SJSA1 (cell line): ENCODE results near the gene TBC1D5. TPM values are rescaled to one million over a fixed set of nuclear protein-coding genes. Genes with fewer than 3 reads are reported as not detected.

Experiments used
- DNase-seq, 2 experiments: peaks; one replicate each; pipeline ENCODE4 v3.0.0-alpha.2; 2015 to 2020; ENCODE audit warnings: low spot score in 2 of 2, low read depth in 1 of 2
- H3K27ac ChIP-seq: fragments of 250-450 bp; sonication (Bioruptor Pico); 2 replicates; pipeline ENCODE4 v1.5.1; 2020; ENCODE audit warnings: mild to moderate bottlenecking, moderate library complexity
- H3K27me3 ChIP-seq: fragments of 250-450 bp; sonication (Bioruptor Pico); replicated peaks from 2 replicates; pipeline ENCODE4 v1.5.1; 2020; ENCODE audit warnings: mild to moderate bottlenecking, moderate library complexity
- H3K36me3 ChIP-seq: fragments of 250-450 bp; sonication (Bioruptor Pico); 2 replicates; pipeline ENCODE4 v1.5.1; 2020; ENCODE audit warnings: mild to moderate bottlenecking
- H3K4me1 ChIP-seq: fragments of 250-450 bp; sonication (Bioruptor Pico); replicated peaks from 2 replicates; pipeline ENCODE4 v1.6.1; 2021; ENCODE audit warnings: mild to moderate bottlenecking
- H3K4me3 ChIP-seq: fragments of 250-450 bp; sonication (Bioruptor Pico); 2 replicates; pipeline ENCODE4 v1.5.1; 2020; ENCODE audit warnings: mild to moderate bottlenecking
- H3K9me3 ChIP-seq: fragments of 250-450 bp; sonication (Bioruptor Pico); replicated peaks from 2 replicates; pipeline ENCODE4 v1.5.1; 2020; ENCODE audit warnings: mild to moderate bottlenecking
- total RNA-seq: library from RNA; depleted of rRNA; stranded (reverse); fragments of >200 nt; shearing (Covaris generic); gene quantifications from 2 replicates; pipeline ENCODE4 v1.2.3, GENCODE V29; 2014

TBC1D5 gene
- total RNA-seq, 1 experiment from 2014 or later, result 40.8 TPM

DNA sequence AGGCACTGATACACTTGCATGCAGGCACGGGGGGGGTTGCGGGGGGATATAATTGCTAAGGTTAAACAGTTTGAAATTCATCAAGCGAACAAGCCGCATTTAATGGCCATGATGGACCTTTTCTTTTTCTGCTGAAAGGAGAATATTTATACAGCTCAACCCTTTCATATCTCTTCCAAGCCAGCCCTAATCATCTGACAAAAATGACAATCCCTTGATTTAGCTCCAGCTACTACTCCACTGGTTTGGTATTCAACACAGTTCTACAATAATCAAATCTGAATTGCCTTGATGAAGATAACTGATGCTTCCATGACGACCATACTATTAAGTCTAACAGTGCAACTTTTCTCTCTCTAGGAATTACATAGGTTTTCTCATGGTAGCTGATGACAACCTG, 482.7 kb downstream of the TBC1D5 start:
- DNase-seq, result no peak
- H3K4me3 ChIP-seq, result no peak overlapping the region
- no peaks in the 10 kb centered on the region for H3K9me3 ChIP-seq
- no peaks in the 10 kb centered on the region for H3K27me3 ChIP-seq
- H3K36me3 ChIP-seq, result no peaks in the 10 kb centered on the region
- H3K27ac ChIP-seq, result no peak overlapping the region
- no peaks in the 10 kb centered on the region for H3K4me1 ChIP-seq

DNA sequence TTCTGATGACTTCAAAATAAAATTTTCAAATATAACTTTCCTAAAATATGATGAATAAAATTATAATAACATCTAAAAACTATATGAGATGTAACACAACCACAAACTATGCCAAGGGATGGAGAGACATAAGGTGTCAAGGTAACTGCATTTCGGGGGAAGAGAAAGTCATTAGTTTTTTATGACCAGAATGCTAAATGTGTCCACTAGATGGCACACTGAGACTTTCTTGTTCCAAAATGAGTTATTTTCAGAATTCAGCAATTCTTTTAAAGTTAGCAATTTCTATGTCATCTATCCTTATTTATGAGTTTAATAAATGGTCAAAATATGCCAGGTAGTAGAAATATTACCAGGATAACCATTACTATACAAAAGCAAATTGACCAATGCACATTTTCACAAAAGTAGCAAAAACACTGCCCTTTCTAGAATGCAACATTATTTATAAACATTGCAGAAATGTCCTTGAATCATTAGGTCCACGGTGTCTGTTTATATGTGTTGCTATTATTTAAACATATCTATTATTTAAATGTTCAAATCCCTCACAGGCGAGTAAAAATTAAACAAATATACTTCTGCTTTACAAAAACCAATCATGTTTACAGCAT, 483.5 kb downstream of the TBC1D5 start:
- Histone ChIP-seq H3K27me3 (no peaks in the 10 kb centered on the region), H3K4me1 (no peaks in the 10 kb centered on the region), H3K9me3 (no peaks in the 10 kb centered on the region), H3K36me3 (no peaks in the 10 kb centered on the region), H3K27ac (no peak overlapping the region), H3K4me3 (no peak overlapping the region)
- peak in 1 of 2 experiments; percentile 4 for DNase-seq

DNA sequence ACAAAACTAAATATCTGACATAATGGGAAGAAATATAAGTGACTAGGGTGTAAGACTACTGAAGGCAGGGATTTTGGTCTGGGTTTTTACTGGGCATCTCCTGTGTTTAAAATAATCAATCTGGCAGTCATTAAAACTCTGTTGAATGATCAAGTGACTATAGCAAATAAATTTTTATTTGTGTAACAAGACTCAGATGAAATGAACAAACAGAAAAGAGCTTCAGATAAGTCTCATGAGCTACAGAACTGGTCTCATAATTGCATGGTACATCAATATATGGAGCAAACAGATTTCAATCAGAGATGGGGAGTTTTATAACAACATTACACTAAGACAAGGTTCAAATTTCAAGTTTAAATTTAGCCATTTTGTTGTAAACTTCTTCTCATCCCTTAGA, 485.2 kb downstream of the TBC1D5 start:
- no peak overlapping the region for H3K4me3 ChIP-seq
- no peaks in the 10 kb centered on the region for H3K27me3 ChIP-seq
- H3K9me3 ChIP-seq, result no peaks in the 10 kb centered on the region
- H3K4me1 ChIP-seq, result no peaks in the 10 kb centered on the region
- DNase-seq, result no peak
- H3K27ac ChIP-seq, result no peak overlapping the region
- H3K36me3 ChIP-seq, result no peaks in the 10 kb centered on the region

DNA sequence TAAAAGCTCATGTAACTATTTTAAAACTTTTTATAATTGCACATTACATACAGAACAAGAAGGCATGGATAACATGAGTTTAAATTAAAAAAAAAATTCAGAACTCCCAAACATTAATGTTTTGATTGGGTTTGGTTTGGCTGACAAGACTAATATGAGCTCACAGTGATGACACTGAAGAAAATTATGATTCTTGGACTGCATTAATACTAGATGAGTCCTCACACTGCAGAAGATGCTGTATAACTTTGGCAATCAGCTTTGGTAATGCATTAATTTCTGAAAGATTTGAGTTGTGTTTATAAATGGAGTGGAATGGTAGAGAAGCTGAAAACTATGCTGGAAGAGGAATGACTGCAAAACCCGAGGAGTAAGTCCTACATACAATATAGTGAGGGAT, 498.8 kb downstream of the TBC1D5 start:
- Histone ChIP-seq H3K27me3 (no peaks in the 10 kb centered on the region), H3K4me1 (no peaks in the 10 kb centered on the region), H3K4me3 (no peak overlapping the region), H3K27ac (no peak overlapping the region), H3K36me3 (no peaks in the 10 kb centered on the region), H3K9me3 (no peaks in the 10 kb centered on the region)
- no peak for DNase-seq

DNA sequence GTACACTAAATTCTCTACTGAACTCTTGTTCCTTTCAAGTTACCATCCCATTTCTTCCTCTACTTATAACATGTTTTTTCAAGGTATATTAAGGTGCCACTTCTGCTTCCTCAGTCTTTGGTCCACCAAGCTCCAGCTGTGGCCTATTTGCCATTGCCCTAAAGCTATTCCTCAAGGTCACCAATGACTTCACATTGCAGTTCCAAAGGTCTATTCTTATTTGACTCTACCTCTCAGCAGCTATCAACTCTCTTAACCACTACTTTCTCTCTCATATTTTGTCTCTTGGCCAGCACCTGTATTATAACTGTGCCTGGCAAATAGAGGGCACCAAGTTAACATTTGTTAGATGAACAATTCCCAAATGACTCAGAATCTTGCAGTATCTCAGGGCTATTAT, 503.0 kb downstream of the TBC1D5 start:
- no peak for DNase-seq

DNA sequence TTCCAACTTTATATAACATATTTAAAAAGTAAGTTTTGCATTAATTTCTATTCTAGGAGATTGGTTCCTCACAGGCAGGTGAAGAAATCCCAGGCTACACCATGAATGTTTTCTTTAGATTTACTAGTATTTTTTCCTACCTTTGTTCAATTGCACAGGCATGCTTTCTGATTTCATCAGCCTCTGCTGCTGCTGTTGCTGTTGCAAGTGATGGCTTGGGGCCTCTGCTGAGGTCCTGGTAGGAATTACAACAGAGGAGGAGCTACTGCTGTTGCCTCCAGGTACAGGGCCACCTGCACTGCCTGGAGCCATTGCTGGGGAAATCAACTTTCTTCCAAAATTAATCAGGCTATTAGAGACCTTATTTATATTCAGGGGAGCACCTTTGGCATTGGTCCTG, 504.4 kb downstream of the TBC1D5 start:
- DNase-seq, result no peak
- Histone ChIP-seq H3K4me3 (no peak overlapping the region), H3K4me1 (no peaks in the 10 kb centered on the region)

More for the DNA sequence above, 503.0 kb downstream of the TBC1D5 start:
- Histone ChIP-seq H3K4me3 (no peak overlapping the region), H3K36me3 (no peaks in the 10 kb centered on the region), H3K27me3 (no peaks in the 10 kb centered on the region), H3K27ac (no peak overlapping the region), H3K9me3 (no peaks in the 10 kb centered on the region), H3K4me1 (no peaks in the 10 kb centered on the region)

DNA sequence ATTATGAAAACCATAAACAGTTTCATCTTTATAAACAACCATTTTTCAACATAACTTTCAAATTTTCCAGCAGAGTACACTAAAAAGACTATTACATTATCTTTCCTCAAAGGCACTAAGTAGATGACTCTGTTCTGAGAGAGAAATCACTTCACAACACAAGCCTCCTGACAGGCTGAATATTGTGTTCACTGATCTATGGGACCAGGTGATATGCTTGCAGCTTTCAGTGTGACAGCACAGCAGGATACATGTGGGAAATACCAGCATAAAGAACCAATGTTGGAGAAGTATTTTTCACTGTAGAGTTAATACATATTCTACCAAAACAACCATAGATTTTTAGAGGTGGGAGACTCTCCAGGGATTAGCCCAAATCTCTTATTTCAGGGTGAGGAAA, 507.1 kb downstream of the TBC1D5 start:
- Histone ChIP-seq H3K36me3 (no peaks in the 10 kb centered on the region), H3K27me3 (no peaks in the 10 kb centered on the region), H3K4me3 (no peak overlapping the region), H3K4me1 (no peaks in the 10 kb centered on the region), H3K27ac (no peak overlapping the region), H3K9me3 (no peaks in the 10 kb centered on the region)
- no peak for DNase-seq

More for the DNA sequence above, 504.4 kb downstream of the TBC1D5 start:
- Histone ChIP-seq H3K27ac (no peak overlapping the region), H3K27me3 (no peaks in the 10 kb centered on the region), H3K36me3 (no peaks in the 10 kb centered on the region), H3K9me3 (no peaks in the 10 kb centered on the region)

DNA sequence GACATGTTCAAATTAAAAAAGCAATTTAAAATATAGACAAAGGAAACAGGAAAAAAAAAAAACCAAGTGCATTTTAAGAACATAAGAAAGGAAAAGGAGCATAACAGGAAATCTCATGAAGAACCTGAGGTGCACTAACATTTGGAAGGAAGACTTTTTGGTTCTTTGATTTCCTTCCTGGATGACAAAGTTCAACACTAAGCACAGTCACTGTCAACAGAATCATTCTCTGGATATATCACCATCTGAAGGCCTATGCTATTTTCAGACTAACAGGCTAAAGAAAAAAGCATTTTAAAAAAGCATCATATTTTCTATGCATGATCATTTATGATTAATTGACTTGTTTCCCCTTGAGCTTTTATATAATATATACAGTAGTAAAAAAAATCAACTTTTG, 508.0 kb downstream of the TBC1D5 start:
- Histone ChIP-seq H3K27ac (no peak overlapping the region), H3K36me3 (no peaks in the 10 kb centered on the region), H3K4me1 (no peaks in the 10 kb centered on the region), H3K27me3 (no peaks in the 10 kb centered on the region), H3K4me3 (no peak overlapping the region), H3K9me3 (no peaks in the 10 kb centered on the region)
- no peak for DNase-seq

DNA sequence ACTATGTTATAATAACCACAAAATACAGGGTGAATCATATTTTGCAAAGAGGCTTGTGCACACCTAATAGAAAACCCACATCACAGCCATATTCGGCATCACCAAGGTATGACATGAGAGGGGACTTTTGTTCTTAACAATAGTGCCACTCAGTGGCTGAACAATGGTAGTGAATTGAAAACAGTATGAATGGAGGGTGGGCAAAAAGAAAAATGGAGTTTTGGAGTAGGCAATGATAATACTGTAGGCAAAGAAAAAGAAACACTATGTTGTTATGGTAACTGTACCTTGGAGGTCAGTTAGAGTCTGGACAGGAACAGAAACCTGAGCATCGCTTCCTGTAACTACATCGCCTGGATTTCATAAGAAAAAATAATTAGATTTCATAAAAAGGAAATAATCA, 509.0 kb downstream of the TBC1D5 start:
- peak in 1 of 2 experiments; percentile 35 for DNase-seq
- Histone ChIP-seq H3K9me3 (no peaks in the 10 kb centered on the region), H3K27me3 (no peaks in the 10 kb centered on the region)

DNA sequence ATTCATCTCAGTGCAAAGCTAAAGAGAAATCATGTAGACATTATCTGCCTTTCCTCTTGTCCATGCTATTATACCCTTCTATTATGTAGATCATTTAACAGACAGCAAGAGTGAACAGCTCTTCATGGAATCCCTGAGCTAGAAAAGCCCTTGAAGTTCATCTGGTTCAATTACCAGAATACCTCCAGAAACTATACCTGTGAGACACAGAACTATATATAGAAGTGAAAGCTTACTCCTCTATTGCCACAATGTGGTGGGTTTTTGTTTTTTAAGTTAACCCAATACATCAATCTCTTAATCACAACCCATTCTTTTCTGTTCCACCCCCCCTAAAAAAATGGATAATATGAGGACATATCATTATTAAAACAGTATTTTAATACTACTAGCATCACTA, 510.0 kb downstream of the TBC1D5 start:
- Histone ChIP-seq H3K36me3 (no peaks in the 10 kb centered on the region), H3K4me3 (no peak overlapping the region), H3K27ac (no peak overlapping the region), H3K9me3 (no peaks in the 10 kb centered on the region), H3K27me3 (no peaks in the 10 kb centered on the region), H3K4me1 (no peaks in the 10 kb centered on the region)
- no peak for DNase-seq

More for the DNA sequence above, 509.0 kb downstream of the TBC1D5 start:
- H3K4me1 ChIP-seq, result no peaks in the 10 kb centered on the region
- H3K4me3 ChIP-seq, result no peak overlapping the region
- no peak overlapping the region for H3K27ac ChIP-seq
- H3K36me3 ChIP-seq, result no peaks in the 10 kb centered on the region

DNA sequence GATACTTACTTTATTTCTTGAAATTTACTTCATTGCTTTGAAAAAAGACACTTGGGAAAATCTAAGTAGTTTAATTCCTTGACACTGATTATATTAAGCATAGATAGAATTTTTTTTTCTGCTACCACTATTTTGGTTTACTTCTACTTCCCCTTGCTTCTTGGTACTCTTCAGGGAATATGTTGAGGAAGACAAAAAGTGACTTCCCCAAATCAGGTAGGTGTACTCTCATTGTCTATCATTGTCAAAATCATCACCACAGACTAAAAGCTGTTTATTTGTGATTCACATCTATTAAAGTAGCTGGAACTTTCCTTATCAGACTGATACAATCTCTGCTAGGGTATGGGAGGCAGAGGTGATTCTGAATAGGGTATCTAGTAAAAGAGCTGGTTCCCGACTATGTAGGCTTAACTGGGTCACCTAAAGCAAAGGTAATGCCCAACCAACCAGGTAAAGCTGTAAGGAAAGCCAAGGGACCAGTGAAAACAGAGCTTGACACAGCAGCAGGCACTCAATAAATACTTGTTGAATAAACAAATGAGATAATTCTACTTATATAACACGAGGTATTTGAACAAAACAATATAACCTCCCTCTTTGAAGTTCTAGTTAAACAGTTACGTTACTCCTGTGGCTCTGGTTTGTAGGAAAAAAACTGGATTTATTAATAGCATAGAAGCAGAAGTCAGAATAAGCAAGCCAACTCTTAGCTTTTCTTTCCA, 510.7 kb downstream of the TBC1D5 start:
- H3K27me3 ChIP-seq, result no peaks in the 10 kb centered on the region
- H3K27ac ChIP-seq, result no peak overlapping the region
- DNase-seq, result no peak
- H3K4me3 ChIP-seq, result no peak overlapping the region
- no peaks in the 10 kb centered on the region for H3K4me1 ChIP-seq
- no peaks in the 10 kb centered on the region for H3K36me3 ChIP-seq
- H3K9me3 ChIP-seq, result no peaks in the 10 kb centered on the region

DNA sequence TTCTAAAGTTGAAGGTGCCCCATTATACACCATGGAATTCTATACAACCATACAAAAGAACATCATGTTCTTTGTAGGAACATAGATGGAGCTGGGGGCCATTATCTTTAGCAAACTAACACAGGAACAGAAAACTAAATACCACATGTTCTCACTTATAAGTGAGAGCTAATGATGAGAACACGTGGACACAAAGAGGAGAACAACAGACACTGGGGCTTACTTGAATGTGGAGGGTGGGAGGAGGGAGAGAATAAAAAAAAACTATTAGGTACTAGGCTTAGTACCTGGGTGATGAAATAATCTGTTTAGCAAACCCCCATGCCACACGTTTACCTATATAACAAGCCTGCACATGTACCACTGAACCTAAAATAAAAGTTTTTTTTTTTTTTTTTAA, 515.0 kb downstream of the TBC1D5 start:
- Histone ChIP-seq H3K4me3 (no peak overlapping the region), H3K9me3 (no peaks in the 10 kb centered on the region), H3K27me3 (no peaks in the 10 kb centered on the region), H3K4me1 (no peaks in the 10 kb centered on the region), H3K36me3 (no peaks in the 10 kb centered on the region), H3K27ac (no peak overlapping the region)
- no peak for DNase-seq

DNA sequence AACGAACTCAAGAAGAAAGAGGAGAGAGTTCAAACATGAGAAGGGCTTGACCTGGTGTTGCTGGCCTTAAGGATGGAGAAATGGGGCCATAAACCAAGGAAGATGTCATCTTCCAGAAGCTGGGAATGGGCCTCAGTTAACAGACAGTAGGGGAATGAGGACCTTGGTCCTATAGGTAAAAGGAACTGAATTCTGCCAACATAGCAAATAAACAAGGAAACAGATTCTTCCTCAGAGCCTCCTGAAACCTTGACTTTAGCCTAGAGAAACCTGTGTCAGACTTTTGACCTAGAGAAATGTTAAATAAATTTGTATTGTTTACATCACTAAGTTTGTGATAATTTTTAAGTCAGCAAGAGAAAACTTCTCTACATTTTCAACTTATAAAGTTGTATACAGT, 520.9 kb downstream of the TBC1D5 start:
- no peak overlapping the region for H3K4me3 ChIP-seq
- H3K9me3 ChIP-seq, result no peaks in the 10 kb centered on the region
- no peaks in the 10 kb centered on the region for H3K4me1 ChIP-seq
- no peaks in the 10 kb centered on the region for H3K27me3 ChIP-seq
- no peaks in the 10 kb centered on the region for H3K36me3 ChIP-seq
- H3K27ac ChIP-seq, result no peak overlapping the region
- DNase-seq, result no peak

DNA sequence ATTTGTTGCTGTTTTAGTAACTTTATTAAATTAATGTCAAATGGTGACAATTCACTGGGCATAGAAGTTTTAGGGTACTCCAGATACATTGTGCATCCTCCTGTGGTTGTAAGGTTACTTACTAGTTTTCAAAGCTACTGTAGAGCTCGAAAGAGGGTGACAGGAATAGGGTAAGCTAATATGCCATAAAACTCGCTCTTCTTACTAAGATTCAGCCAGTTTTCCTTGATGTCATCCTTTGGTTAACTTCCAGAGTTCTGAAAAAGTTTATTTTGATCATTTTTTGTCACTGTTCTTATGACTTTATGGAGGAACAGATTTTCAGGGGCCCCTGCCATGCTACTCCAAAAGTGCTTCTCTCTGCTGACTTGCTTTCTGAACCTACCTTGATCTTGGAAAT, 522.8 kb downstream of the TBC1D5 start:
- no peak overlapping the region for H3K27ac ChIP-seq
- no peaks in the 10 kb centered on the region for H3K36me3 ChIP-seq
- no peaks in the 10 kb centered on the region for H3K9me3 ChIP-seq
- H3K4me1 ChIP-seq, result no peaks in the 10 kb centered on the region
- no peak overlapping the region for H3K4me3 ChIP-seq
- H3K27me3 ChIP-seq, result no peaks in the 10 kb centered on the region
- no peak for DNase-seq

DNA sequence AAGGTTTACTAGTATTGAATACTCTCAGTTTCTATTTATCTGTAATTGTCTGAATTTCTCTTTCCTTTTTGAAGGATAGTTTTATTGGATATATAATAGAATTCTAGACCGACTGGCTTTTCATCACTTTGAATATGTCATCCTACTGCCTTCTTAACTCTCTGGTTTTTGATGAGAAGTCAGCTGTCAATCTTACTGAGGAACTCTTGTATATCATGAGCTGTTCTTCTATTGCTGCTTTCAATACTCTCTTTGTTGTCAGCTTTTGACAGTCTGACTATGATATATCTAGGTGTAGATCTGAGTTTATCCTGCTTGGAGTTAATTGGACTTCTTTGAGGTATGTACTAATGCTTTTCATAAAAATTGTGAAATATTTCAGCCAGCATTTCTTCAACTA, 523.8 kb downstream of the TBC1D5 start:
- Histone ChIP-seq H3K9me3 (no peaks in the 10 kb centered on the region), H3K27me3 (no peaks in the 10 kb centered on the region), H3K36me3 (no peaks in the 10 kb centered on the region), H3K4me1 (no peaks in the 10 kb centered on the region), H3K4me3 (no peak overlapping the region), H3K27ac (no peak overlapping the region)
- DNase-seq, result no peak
